Psoas muscle (tissue), 8 donors: ENCODE data around the gene PDGFD. TPM values are rescaled to one million over a fixed set of nuclear protein-coding genes. Genes with fewer than 3 reads are reported as not detected.

Experiments used
- ATAC-seq, 4 donors: fragments of 200-7000 bp; cut with Tn5 transposase; one replicate each; pipeline ENCODE4 v1.9.1; 2020; ENCODE audit warnings: moderate library complexity in 3 of 4, mild to moderate bottlenecking in 2 of 4
- DNase-seq, 2 donors: peaks; one replicate each; pipeline ENCODE4 v3.0.0-alpha.2; 2020
- H3K27ac ChIP-seq: fragments of 200-600 bp; one replicate; pipeline ENCODE4 v1.8.0; 2022
- H3K27me3 ChIP-seq, 3 donors: fragments of 200-600 bp in 1 of 3; one replicate each; pipeline versions ENCODE4 v1.6.1 to v1.8.0; 2013 to 2022; ENCODE audit warnings: low read length in 2 of 3, mild to moderate bottlenecking in 2 of 3, moderate library complexity in 1 of 3; ENCODE audit not compliant: insufficient read depth in 3 of 3
- H3K36me3 ChIP-seq, 2 donors: fragments of 200-600 bp in 1 of 2; one replicate each; pipeline versions ENCODE4 v1.6.1 to v1.8.0; 2013 to 2022; ENCODE audit warnings: low read depth in 1 of 2, mild to moderate bottlenecking in 1 of 2, moderate library complexity in 1 of 2; ENCODE audit not compliant: insufficient read depth in 1 of 2
- H3K4me1 ChIP-seq: fragments of 200-600 bp; one replicate; pipeline ENCODE4 v1.8.0; 2022
- H3K4me3 ChIP-seq: fragments of 200-600 bp; one replicate; pipeline ENCODE4 v1.8.0; 2022; ENCODE audit warnings: mild to moderate bottlenecking
- H3K9me3 ChIP-seq: fragments of 200-600 bp; one replicate; pipeline ENCODE4 v1.8.0; 2022
- WGBS, 3 donors: extraction: QIAGEN DNeasy Blood & Tissue Kit; methylation state at CpG; one replicate each; pipeline versions ENCODE4 v1.1.6 to v1.1.7; 2013; 5-methylcytosine and 5-hydroxymethylcytosine counted together
- intact Hi-C, 2 donors: fragments of 100-400 bp; cut with DNase I; formaldehyde crosslinking; loops; one replicate each; pipeline versions ENCODE4 v1.11.0 to v1.14.2; 2022
- polyA plus RNA-seq, 3 donors: library from polyadenylated mRNA; stranded (reverse); fragments of 200-250 nt; gene quantifications; one replicate each; pipeline ENCODE4 v1.2.3, GENCODE V29; 2013
- total RNA-seq, 4 donors: library from RNA; stranded (reverse); fragmentation: NEBNext Ultra II Directional in 2 of 4; extraction: Animal tissue kit (Norgen Biotek cat#: 25700) in 2 of 4; gene quantifications; one replicate each; pipeline versions ENCODE4 v1.2.1 to v1.2.4, GENCODE V29; 2021 to 2023
- TF ChIP-seq, protein P1 (sequence below): fragments of 200-600 bp; IDR thresholded peaks from one replicate; pipeline ENCODE4 v1.8.0; 2022; ENCODE audit warnings: antibody characterized with exemption
- donor health status: healthy with polysubstance abuse.
- donor health status: DM: no; HTN: no; CAD: no; lungs with moderate emphysema.
- donor health status: Bipolar disorder and iron deficiency.
- donor health status: healthy.
- donor health status: DM: yes; HTN: yes; CAD: no.
- donor health status: DM: no; HTN: no; CAD: no.
- donor health status: DM: no; HTN: no; CAD: no.
- donor health status: DM: yes; HTN: yes; CAD: no.

The PDGFD gene
- total and polyA plus RNA-seq, 7 donors: 0.53 to 5.6 (median 1.2) TPM

DNA sequence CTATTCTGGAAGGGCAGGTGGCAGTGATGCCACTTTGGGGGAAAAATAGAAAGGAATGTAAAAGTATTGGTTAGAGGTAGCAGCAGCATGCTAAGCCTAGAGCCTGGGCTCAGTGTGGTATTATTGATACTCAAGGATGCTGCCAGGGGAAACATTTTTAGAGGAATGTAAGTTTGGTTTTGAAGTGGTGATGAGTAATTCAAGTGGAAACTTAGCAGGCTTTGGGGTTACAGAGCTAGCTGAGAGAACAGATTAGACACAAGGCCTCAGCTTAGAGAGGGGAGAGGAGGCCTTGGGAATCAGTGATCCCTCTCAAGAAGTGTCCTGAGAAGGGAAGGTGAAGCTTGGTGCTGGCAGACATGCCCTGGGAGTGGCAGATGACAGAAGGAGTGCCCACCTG lies 160.5 kb downstream of the PDGFD start:
- H3K4me1 ChIP-seq: no peaks in the 10 kb centered on the region
- DNase-seq: no peak
- TF ChIP-seq, protein P1, sequence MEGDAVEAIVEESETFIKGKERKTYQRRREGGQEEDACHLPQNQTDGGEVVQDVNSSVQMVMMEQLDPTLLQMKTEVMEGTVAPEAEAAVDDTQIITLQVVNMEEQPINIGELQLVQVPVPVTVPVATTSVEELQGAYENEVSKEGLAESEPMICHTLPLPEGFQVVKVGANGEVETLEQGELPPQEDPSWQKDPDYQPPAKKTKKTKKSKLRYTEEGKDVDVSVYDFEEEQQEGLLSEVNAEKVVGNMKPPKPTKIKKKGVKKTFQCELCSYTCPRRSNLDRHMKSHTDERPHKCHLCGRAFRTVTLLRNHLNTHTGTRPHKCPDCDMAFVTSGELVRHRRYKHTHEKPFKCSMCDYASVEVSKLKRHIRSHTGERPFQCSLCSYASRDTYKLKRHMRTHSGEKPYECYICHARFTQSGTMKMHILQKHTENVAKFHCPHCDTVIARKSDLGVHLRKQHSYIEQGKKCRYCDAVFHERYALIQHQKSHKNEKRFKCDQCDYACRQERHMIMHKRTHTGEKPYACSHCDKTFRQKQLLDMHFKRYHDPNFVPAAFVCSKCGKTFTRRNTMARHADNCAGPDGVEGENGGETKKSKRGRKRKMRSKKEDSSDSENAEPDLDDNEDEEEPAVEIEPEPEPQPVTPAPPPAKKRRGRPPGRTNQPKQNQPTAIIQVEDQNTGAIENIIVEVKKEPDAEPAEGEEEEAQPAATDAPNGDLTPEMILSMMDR: no peak
- no peaks in the 10 kb centered on the region for H3K9me3 ChIP-seq
- intact Hi-C loops: no loop called here
- H3K36me3 ChIP-seq: no peaks in the 10 kb centered on the region
- H3K4me3 ChIP-seq: no peak overlapping the region
- no peaks in the 10 kb centered on the region for H3K27me3 ChIP-seq
- no peak overlapping the region for H3K27ac ChIP-seq
- ATAC-seq: no peak

DNA sequence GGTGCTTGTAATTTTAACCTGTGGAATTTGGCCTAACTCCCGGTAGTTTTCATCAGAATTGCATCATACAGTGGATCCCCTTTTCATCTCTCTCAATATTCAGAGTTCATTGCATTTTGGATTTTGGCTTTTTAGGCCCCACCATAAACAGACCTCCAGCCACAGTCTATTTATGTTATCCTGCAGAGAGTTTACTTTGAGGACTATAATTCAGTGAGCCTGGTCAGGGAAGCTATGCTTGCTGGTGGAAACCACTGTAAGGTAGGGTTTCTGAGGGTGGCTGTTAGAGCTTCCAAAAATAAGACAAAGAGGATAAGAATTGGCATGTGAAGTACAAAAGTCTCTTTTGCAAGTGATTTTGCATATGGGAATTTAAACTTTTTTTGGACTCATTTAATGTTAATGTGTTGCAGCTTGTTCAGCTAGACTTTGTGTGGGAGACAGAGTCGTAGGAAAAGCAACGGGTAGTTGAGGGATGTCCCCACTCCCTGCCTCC lies 162.3 kb downstream of the PDGFD start:
- Histone ChIP-seq H3K4me3 (no peak overlapping the region), H3K27ac (no peak overlapping the region), H3K36me3 (no peaks in the 10 kb centered on the region), H3K9me3 (no peaks in the 10 kb centered on the region), H3K27me3 (no peaks in the 10 kb centered on the region), H3K4me1 (no peaks in the 10 kb centered on the region)
- 77 to 85% (median 81%) methylated on average over 3 of the region's 3 CpGs for WGBS, 3 donors
- DNase-seq (no peak), ATAC-seq (no peak)
- TF ChIP-seq, protein P1: no peak
- intact Hi-C loops: no loop called here

DNA sequence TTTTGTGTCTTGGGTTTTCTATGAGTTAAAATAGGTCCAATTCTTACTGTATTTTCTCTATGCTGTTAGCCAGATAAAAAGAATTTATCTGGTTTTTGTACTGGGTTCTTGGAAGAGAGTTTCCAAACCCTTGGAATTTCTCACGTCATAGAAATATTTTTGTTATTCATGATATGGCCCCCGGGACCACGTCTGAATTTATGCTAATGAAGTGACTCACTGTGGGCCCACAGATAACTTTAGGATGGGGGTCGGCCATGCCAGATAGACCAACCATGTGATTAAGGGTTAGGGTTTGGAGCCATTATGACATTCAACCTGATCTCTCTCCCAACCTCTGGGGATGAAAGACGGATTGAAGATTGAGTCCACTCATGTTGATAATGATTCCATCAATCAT lies 163.1 kb downstream of the PDGFD start:
- Histone ChIP-seq H3K9me3 (no peaks in the 10 kb centered on the region), H3K36me3 (no peaks in the 10 kb centered on the region), H3K4me3 (no peak overlapping the region), H3K4me1 (no peaks in the 10 kb centered on the region), H3K27ac (no peak overlapping the region), H3K27me3 (no peaks in the 10 kb centered on the region)
- intact Hi-C loops: no loop called here
- ATAC-seq: no peak
- WGBS, 3 donors: 49 to 64% (median 60%) methylated on average over 5 of the region's 5 CpGs
- TF ChIP-seq, protein P1: no peak
- no peak for DNase-seq

DNA sequence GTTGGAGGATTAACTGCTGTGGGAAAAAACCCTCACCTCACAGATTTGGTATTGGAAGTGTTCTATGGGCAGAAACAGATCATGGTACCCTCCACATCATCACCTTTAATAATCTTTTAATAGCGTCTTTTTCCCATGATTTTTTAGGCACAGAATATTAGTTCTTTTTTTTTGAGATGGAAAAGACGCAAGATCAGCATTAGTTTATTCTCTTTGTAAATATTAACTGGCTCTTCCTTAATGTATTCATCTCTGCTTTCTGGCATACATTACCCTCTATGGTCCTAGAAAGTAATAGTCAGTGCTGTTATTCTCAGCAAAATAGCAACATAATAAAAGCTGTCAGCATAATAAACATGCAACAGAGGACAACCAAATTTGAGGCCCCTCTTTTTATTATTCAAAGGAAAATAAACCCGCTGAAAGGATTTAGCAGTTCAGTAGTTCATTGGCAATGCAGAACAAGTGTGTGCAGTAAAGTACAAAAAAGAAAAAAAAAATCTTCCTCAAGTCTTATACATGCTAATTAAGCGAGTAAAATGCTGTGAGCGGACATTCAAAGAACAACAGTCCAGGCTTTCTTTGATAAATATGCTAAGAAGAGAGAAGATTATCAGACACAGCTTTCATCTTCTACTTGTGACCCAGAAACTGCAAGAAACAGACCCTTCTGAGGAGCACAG lies 165.0 kb downstream of the PDGFD start:
- no peak overlapping the region for H3K4me3 ChIP-seq
- H3K27me3 ChIP-seq: no peaks in the 10 kb centered on the region
- no peaks in the 10 kb centered on the region for H3K9me3 ChIP-seq
- TF ChIP-seq, protein P1: no peak
- WGBS, 3 donors: 92 to 95% (median 94%) methylated on average over 5 of the region's 5 CpGs
- H3K36me3 ChIP-seq: no peaks in the 10 kb centered on the region
- no peak overlapping the region for H3K27ac ChIP-seq
- ATAC-seq: no peak
- no peaks in the 10 kb centered on the region for H3K4me1 ChIP-seq
- intact Hi-C loops: no loop called here
- DNase-seq: no peak

DNA sequence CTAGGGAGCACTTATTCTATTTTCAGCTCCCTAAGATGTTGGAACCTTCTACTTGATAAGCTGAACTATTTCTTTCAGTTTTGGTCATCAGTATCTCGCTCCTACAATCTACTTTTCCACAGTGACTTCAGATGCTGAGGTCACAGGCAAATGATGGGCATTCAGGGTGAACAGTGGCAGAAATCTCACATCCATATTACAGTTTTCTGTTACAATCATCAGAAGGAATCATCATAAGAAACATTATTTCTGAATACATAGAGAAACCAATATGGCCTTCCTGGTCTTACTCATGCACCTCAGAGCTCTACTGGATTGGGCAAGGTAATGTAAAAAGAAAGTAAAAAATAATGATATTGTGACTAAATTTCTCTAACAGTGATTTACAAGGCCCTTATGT lies 166.9 kb downstream of the PDGFD start:
- TF ChIP-seq, protein P1: no peak
- intact Hi-C loops: no loop called here
- 92 to 100% (median 94%) methylated on average over 1 of the region's 1 CpG for WGBS, 3 donors

More for the DNA sequence above, 166.9 kb downstream of the PDGFD start:
- H3K9me3 ChIP-seq: no peaks in the 10 kb centered on the region
- H3K27ac ChIP-seq: no peak overlapping the region
- H3K36me3 ChIP-seq: no peaks in the 10 kb centered on the region
- no peak for DNase-seq
- ATAC-seq: no peak
- H3K27me3 ChIP-seq: no peaks in the 10 kb centered on the region
- no peaks in the 10 kb centered on the region for H3K4me1 ChIP-seq
- H3K4me3 ChIP-seq: no peak overlapping the region
